Activated T-cell treated with anti-CD3 and anti-CD28 coated beads, Interleukin-2, amount 50 U/mL, for 1 hour (primary cell): ENCODE data around the gene NRG3.

ENCODE experiments used
- DNase-seq: peaks from one replicate; pipeline ENCODE4 v3.0.0-alpha.2; 2020

The NRG3 gene

GRCh38 chr10:82228701-82229100 is 353.7 kb downstream of the NRG3 start:
- DNase-seq = no peak

GRCh38 chr10:82234173-82234572 is 359.2 kb downstream of the NRG3 start:
- no peak for DNase-seq

GRCh38 chr10:82236084-82236731 is 361.2 kb downstream of the NRG3 start:
- DNase-seq = no peak

- DNase-seq = no peak
Measured at GRCh38 chr10:82238291-82238690, 363.3 kb downstream of the NRG3 start.

GRCh38 chr10:82240408-82240807 is 365.4 kb downstream of the NRG3 start:
- no peak for DNase-seq

- DNase-seq = no peak
Measured at GRCh38 chr10:82242778-82243177, 367.8 kb downstream of the NRG3 start.

- no peak for DNase-seq
Measured at GRCh38 chr10:82245157-82245556, 370.2 kb downstream of the NRG3 start.

GRCh38 chr10:82245906-82246560 is 371.0 kb downstream of the NRG3 start:
- no peak for DNase-seq

- DNase-seq = no peak
Measured at GRCh38 chr10:82249141-82249540, 374.1 kb downstream of the NRG3 start.

GRCh38 chr10:82251222-82251906 is 376.4 kb downstream of the NRG3 start:
- DNase-seq = no peak

GRCh38 chr10:82252081-82252480 is 377.1 kb downstream of the NRG3 start:
- no peak for DNase-seq

- no peak for DNase-seq
Measured at GRCh38 chr10:82254237-82254636, 379.2 kb downstream of the NRG3 start.

GRCh38 chr10:82256275-82256674 is 381.3 kb downstream of the NRG3 start:
- no peak for DNase-seq

- DNase-seq = no peak
Measured at GRCh38 chr10:82266438-82266837, 391.4 kb downstream of the NRG3 start.

- no peak for DNase-seq
Measured at GRCh38 chr10:82267014-82267413, 392.0 kb downstream of the NRG3 start.

- no peak for DNase-seq
Measured at GRCh38 chr10:82267465-82267864, 392.5 kb downstream of the NRG3 start.

- no peak for DNase-seq
Measured at GRCh38 chr10:82267960-82268359, 393.0 kb downstream of the NRG3 start.

GRCh38 chr10:82277591-82277990 is 402.6 kb downstream of the NRG3 start:
- no peak for DNase-seq

GRCh38 chr10:82278401-82279182 is 403.6 kb downstream of the NRG3 start:
- no peak for DNase-seq

- no peak for DNase-seq
Measured at GRCh38 chr10:82282782-82283456, 407.9 kb downstream of the NRG3 start.

GRCh38 chr10:82284180-82284579 is 409.2 kb downstream of the NRG3 start:
- no peak for DNase-seq

- no peak for DNase-seq
Measured at GRCh38 chr10:82288461-82288881, 413.5 kb downstream of the NRG3 start.

- DNase-seq = no peak
Measured at GRCh38 chr10:82289945-82290344, 415.0 kb downstream of the NRG3 start.
